ENCODE measurements around the gene PKN1. TPM values are rescaled to one million over a fixed set of nuclear protein-coding genes. Genes with fewer than 3 reads are reported as not detected.

PKN1 gene
- total RNA-seq, 2 donors from 2014 or later, result 103 to 141 TPM

- no peak for TF ChIP-seq CTCF (conservative IDR thresholded peaks at IDR 0.05)
- H3K27me3 Mint-ChIP-seq (ENCODE audit: insufficient read depth), result no peaks in the 10 kb centered on the region
- no peaks in the 10 kb centered on the region for H3K4me1 ChIP-seq (ENCODE audit: control insufficient read depth, insufficient read depth, low read length)
- H3K9me3 Mint-ChIP-seq, result no peaks in the 10 kb centered on the region
- peaks cover 8% of the 10 kb centered on the region for H3K36me3 Mint-ChIP-seq (ENCODE audit: low read depth)
- H3K9ac ChIP-seq (ENCODE audit: extremely low read depth, low read length, poor library complexity, severe bottlenecking), result no peak overlapping the region
- WGBS, 2 experiments (ENCODE audit: insufficient coverage in 1 of 2, insufficient read length in 1 of 2), result 92 to 94% methylated on average over 6 to 7 of the region's 7 CpGs
- no peak for DNase-seq
- H3K4me3 Mint-ChIP-seq, result no peak overlapping the region
- H3K9me3 ChIP-seq (ENCODE audit: control insufficient read depth, low read length), result no peaks in the 10 kb centered on the region
- H3K27me3 ChIP-seq (ENCODE audit: control insufficient read depth, insufficient read depth, low read length, poor library complexity, severe bottlenecking), result no peaks in the 10 kb centered on the region
- no peak overlapping the region for H3K27ac Mint-ChIP-seq
- H3K4me1 Mint-ChIP-seq, result peaks cover 6% of the 10 kb centered on the region
- H3K27ac ChIP-seq (ENCODE audit: low read depth, low read length), result no peak overlapping the region
- H3K4me3 ChIP-seq (ENCODE audit: low read length), result no peak overlapping the region
- H3K36me3 ChIP-seq (ENCODE audit: control insufficient read depth, insufficient read depth, low read length), result peaks cover 14% of the 10 kb centered on the region
Observed at GRCh38 chr19:14437578-14438140, 4.6 kb downstream of the PKN1 start.

- Histone ChIP-seq H3K9ac (ENCODE audit: extremely low read depth, low read length, poor library complexity, severe bottlenecking) (no peak overlapping the region), H3K4me3 (ENCODE audit: low read length) (no peak overlapping the region), H3K36me3 (ENCODE audit: control insufficient read depth, insufficient read depth, low read length) (peaks cover 26% of the 10 kb centered on the region), H3K27me3 (ENCODE audit: control insufficient read depth, insufficient read depth, low read length, poor library complexity, severe bottlenecking) (no peaks in the 10 kb centered on the region), H3K9me3 (ENCODE audit: control insufficient read depth, low read length) (no peaks in the 10 kb centered on the region), H3K4me1 (ENCODE audit: control insufficient read depth, insufficient read depth, low read length) (no peaks in the 10 kb centered on the region), H3K27ac (ENCODE audit: low read depth, low read length) (no peak overlapping the region)
- WGBS, 2 experiments (ENCODE audit: insufficient coverage in 1 of 2, insufficient read length in 1 of 2), result 92 to 97% methylated on average over 8 to 9 of the region's 9 CpGs
- TF ChIP-seq CTCF (conservative IDR thresholded peaks at IDR 0.05), result no peak
- no peak overlapping the region for H3K27ac Mint-ChIP-seq
- H3K9me3 Mint-ChIP-seq, result no peaks in the 10 kb centered on the region
- no peak for DNase-seq
- H3K4me3 Mint-ChIP-seq, result no peak overlapping the region
- H3K4me1 Mint-ChIP-seq, result peaks cover 6% of the 10 kb centered on the region
- H3K27me3 Mint-ChIP-seq (ENCODE audit: insufficient read depth), result no peaks in the 10 kb centered on the region
- peaks cover 20% of the 10 kb centered on the region for H3K36me3 Mint-ChIP-seq (ENCODE audit: low read depth)
Observed at GRCh38 chr19:14439014-14439413, 5.9 kb downstream of the PKN1 start.

- 79 to 88% methylated on average over 4 to 9 of the region's 9 CpGs for WGBS, 2 experiments (ENCODE audit: insufficient coverage in 1 of 2, insufficient read length in 1 of 2)
- H3K9ac ChIP-seq (ENCODE audit: extremely low read depth, low read length, poor library complexity, severe bottlenecking), result no peak overlapping the region
- H3K4me3 ChIP-seq (ENCODE audit: low read length), result no peak overlapping the region
- H3K36me3 ChIP-seq (ENCODE audit: control insufficient read depth, insufficient read depth, low read length), result peaks cover 35% of the 10 kb centered on the region
- peaks cover 28% of the 10 kb centered on the region for H3K36me3 Mint-ChIP-seq (ENCODE audit: low read depth)
- H3K27me3 ChIP-seq (ENCODE audit: control insufficient read depth, insufficient read depth, low read length, poor library complexity, severe bottlenecking), result no peaks in the 10 kb centered on the region
- no peaks in the 10 kb centered on the region for H3K9me3 Mint-ChIP-seq
- H3K27me3 Mint-ChIP-seq (ENCODE audit: insufficient read depth), result no peaks in the 10 kb centered on the region
- H3K9me3 ChIP-seq (ENCODE audit: control insufficient read depth, low read length), result no peaks in the 10 kb centered on the region
- H3K4me1 Mint-ChIP-seq, result no peaks in the 10 kb centered on the region
- H3K27ac ChIP-seq (ENCODE audit: low read depth, low read length), result no peak overlapping the region
- no peaks in the 10 kb centered on the region for H3K4me1 ChIP-seq (ENCODE audit: control insufficient read depth, insufficient read depth, low read length)
- H3K27ac Mint-ChIP-seq, result no peak overlapping the region
- no peak overlapping the region for H3K4me3 Mint-ChIP-seq
- TF ChIP-seq CTCF (conservative IDR thresholded peaks at IDR 0.05), result no peak
- DNase-seq, result no peak
Observed at GRCh38 chr19:14440049-14440448, 6.9 kb downstream of the PKN1 start.
